Measurements from ENCODE around the gene MBOAT2.

Gene MBOAT2

DNA sequence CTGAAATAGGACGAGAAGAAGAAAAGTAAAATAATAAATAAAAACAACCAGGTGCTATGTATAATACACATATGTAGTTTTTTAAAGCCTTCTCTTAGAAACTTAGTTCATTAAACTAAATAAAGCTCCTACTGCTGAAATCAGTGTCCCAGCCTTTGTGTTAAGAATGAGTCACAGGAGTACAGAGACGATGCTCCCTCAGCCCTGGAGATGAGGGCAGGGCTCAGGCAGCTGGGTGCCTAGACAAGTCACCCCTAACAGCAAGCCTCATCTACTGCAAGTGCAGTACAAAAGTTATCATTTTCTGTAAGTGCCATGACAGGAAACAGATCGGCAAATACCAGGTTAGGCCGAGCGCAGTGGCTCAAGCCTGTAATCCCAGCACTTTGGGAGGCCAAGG lies 184.3 kb downstream of the MBOAT2 start:
- no peak overlapping the region for H3K4me3 ChIP-seq (ENCODE audit: control insufficient read depth, low read depth, low read length)
- TF ChIP-seq, protein P1, sequence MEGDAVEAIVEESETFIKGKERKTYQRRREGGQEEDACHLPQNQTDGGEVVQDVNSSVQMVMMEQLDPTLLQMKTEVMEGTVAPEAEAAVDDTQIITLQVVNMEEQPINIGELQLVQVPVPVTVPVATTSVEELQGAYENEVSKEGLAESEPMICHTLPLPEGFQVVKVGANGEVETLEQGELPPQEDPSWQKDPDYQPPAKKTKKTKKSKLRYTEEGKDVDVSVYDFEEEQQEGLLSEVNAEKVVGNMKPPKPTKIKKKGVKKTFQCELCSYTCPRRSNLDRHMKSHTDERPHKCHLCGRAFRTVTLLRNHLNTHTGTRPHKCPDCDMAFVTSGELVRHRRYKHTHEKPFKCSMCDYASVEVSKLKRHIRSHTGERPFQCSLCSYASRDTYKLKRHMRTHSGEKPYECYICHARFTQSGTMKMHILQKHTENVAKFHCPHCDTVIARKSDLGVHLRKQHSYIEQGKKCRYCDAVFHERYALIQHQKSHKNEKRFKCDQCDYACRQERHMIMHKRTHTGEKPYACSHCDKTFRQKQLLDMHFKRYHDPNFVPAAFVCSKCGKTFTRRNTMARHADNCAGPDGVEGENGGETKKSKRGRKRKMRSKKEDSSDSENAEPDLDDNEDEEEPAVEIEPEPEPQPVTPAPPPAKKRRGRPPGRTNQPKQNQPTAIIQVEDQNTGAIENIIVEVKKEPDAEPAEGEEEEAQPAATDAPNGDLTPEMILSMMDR (IDR thresholded peaks at IDR 0.05; ENCODE audit: control insufficient read depth, insufficient read depth, low read depth, low read length, missing control alignments): no peak
- DNase-seq (ENCODE audit: low read depth): no peak

- no peak for DNase-seq (ENCODE audit: low read depth)
- TF ChIP-seq, protein P1 (IDR thresholded peaks at IDR 0.05; ENCODE audit: control insufficient read depth, insufficient read depth, low read depth, low read length, missing control alignments): no peak
- H3K4me3 ChIP-seq (ENCODE audit: control insufficient read depth, low read depth, low read length): no peak overlapping the region
These were observed 186.3 kb downstream of the MBOAT2 start for GRCh38 chr2:8817221-8817620.

DNA sequence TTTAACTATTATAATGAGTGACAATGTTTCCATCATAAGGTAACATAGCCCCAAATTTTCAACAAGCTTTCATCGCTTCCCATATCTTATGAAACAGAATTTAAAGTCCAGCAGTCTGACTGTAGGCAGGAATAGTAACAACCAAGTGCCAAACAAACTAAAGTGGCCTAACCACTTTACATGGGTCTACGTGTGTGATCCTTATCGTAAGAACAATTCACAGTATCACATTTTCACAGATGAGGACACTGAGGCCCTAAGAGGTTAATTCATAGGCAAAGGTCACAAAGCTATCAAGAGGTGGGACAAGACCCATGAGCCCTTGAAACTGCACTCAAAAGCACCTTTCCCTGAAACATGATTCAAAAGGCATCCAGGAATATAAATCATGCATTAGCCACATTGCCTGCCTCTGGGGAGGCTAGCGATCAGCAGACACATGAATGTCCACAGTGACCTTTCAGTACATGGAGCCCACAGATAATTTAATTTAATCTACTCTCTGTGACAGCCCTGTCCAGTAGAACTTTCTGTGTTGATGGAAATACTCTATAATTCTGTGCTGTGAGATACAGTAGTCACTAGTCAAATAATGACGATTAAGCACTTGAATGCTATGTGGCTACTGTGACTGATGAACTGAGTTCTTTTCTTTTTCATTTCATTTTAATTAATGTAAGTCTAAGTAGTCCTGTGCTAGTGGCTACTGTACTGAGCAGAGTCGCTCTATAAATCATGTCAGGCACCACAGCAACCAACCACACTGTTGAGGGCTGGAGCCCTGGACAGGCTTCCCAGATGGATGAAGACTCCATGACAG lies 196.4 kb downstream of the MBOAT2 start:
- TF ChIP-seq, protein P1 (IDR thresholded peaks at IDR 0.05; ENCODE audit: control insufficient read depth, insufficient read depth, low read depth, low read length, missing control alignments): no peak
- no peak for DNase-seq (ENCODE audit: low read depth)
- no peak overlapping the region for H3K4me3 ChIP-seq (ENCODE audit: control insufficient read depth, low read depth, low read length)

DNA sequence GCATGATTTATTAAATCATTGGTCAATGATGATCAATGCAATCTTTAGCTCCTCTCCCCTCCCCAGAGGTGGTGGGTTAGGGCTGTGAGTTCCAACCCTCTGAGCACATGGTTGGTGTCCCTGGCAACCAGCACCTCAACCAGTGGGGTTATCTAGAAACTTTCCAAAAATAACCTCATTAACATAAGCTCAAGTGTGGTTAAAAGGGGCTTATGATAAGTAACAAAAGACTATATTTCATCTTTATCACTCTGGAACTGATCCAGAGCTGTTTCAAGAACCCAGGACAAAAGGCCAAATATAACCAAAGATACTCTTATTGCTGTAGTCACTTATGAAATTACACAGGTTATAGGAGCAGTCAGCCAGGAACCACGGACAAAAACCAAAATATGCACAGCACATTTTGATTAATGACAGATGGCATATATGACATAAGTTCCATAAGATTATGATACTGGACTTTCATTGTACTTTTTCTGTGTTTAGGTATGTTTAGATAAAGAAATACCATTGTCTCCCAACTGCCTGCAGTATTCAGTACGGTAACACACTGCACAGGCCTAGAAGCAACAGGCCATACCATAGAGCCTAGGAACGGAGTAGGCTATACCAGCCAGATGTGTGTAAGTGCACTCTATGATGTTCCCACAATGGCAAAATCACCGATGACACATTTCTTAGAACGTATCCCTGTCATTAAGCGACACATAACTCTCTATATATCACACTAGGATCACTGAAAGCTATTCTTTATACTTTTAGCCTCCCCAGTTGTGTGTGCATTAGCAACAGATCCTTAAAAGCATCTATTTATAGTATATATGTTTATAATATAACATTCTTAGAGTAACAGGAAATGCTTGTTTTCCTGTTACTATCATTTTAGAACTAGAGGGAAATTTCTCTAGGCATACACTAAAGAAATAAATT lies 197.9 kb downstream of the MBOAT2 start:
- H3K4me3 ChIP-seq (ENCODE audit: control insufficient read depth, low read depth, low read length): no peak overlapping the region
- TF ChIP-seq, protein P1 (IDR thresholded peaks at IDR 0.05; ENCODE audit: control insufficient read depth, insufficient read depth, low read depth, low read length, missing control alignments): no peak
- DNase-seq (ENCODE audit: low read depth): no peak

DNA sequence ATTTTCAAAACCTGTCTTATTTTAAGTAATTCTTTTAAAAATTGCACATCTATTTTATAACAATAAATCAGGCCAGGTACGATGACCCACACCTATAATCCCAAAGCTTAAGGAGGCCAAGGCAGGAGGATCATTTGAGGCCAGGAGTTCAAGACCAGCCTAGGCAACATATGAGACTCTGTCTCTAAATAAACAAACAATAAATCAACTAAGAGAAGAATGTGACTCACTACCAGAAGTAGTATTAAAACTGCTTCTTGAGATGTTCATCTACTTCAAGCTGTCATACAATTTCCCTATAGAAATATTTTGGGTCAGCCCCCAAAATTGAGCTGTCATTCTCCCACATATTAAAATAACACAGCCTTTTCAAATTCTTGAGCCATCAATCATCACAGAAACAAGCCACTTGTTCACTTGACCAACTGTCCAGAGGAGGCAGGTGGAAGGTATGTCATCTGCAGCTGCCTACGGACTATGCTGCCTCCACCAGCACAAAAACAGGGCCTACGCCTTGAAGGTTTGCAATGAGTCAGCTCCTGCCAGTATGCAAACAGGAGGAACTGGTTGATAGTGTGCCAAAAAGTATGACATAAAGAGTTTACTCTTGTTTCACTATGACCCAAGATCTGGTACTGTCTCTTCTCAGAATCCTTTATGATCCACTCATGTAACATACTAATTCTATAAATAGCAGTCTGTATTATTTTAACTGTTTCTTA lies 199.7 kb downstream of the MBOAT2 start:
- peak; percentile 50 for DNase-seq (ENCODE audit: low read depth)
- no peak overlapping the region for H3K4me3 ChIP-seq (ENCODE audit: control insufficient read depth, low read depth, low read length)
- TF ChIP-seq, protein P1 (IDR thresholded peaks at IDR 0.05; ENCODE audit: control insufficient read depth, insufficient read depth, low read depth, low read length, missing control alignments): no peak

DNA sequence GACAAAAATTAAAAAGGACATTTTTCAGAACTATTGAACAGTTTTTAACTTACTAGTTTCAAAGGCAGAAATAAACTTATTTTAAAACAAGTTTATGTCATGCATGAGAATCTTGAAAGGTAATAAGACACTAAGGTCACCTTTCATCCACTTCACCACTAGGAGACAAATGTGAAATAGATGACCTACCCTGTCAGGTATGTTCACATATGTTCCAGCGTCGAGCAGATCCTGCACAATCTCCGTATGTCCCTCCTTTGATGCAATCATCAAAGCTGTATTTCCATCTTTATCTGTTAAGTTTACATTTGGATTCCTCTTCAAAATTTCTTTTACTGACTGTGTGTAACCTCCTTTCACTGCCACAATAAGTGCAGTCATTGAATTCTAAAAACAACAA lies 200.7 kb downstream of the MBOAT2 start:
- TF ChIP-seq, protein P1 (IDR thresholded peaks at IDR 0.05; ENCODE audit: control insufficient read depth, insufficient read depth, low read depth, low read length, missing control alignments): no peak
- no peak for DNase-seq (ENCODE audit: low read depth)
- no peak overlapping the region for H3K4me3 ChIP-seq (ENCODE audit: control insufficient read depth, low read depth, low read length)

Data from AG09309 (cell line).